ENCODE results near the gene METRNL.

GRCh38 chr17:83061586-83061985, 17.8 kb upstream of the METRNL start:
- TF ChIP-seq YY1 (IDR thresholded peaks at IDR 0.05) (no peak), RAD21 (IDR thresholded peaks at IDR 0.05) (no peak), CTCF (IDR thresholded peaks at IDR 0.05; ENCODE audit: low read depth, low read length, missing input control) (no peak), REST (IDR thresholded peaks at IDR 0.05) (no peak), MAX (IDR thresholded peaks at IDR 0.05) (no peak), RXRA (IDR thresholded peaks at IDR 0.05) (no peak), ZBTB33 (IDR thresholded peaks at IDR 0.05) (no peak)
